Gastroesophageal sphincter (tissue), 4 donors: ENCODE measurements around the gene UNC13C. TPM values are rescaled to one million over a fixed set of nuclear protein-coding genes. Genes with fewer than 3 reads are reported as not detected.

Source experiments
- ATAC-seq: fragments of 150-250 bp; one replicate; pipeline ENCODE4 v1.9.1; 2016; ENCODE audit warnings: mild to moderate bottlenecking, moderate library complexity
- H3K27ac ChIP-seq, 4 donors: fragments of 200-600 bp; sonication (generic) in 3 of 4; 1 replicate in 3 of 4; 2 replicates in 1 of 4; pipeline ENCODE4 v1.5.1; 2016 to 2019
- H3K27me3 ChIP-seq: fragments of 200-600 bp; sonication (generic); one replicate; pipeline ENCODE4 v1.5.1; 2019
- H3K36me3 ChIP-seq, 2 donors: fragments of 200-600 bp; sonication (generic); one replicate each; pipeline ENCODE4 v1.5.1; 2019; ENCODE audit warnings: control low read depth in 1 of 2
- H3K4me1 ChIP-seq, 3 donors: fragments of 200-600 bp; sonication (generic); 1 replicate in 2 of 3; 2 replicates in 1 of 3; pipeline ENCODE4 v1.5.1; 2016 to 2019; ENCODE audit warnings: control low read depth in 2 of 3
- H3K4me3 ChIP-seq, 2 donors: fragments of 200-600 bp; sonication (generic); one replicate each; pipeline ENCODE4 v1.5.1; 2019; ENCODE audit warnings: mild to moderate bottlenecking in 1 of 2, moderate library complexity in 1 of 2
- H3K9me3 ChIP-seq, 3 donors: fragments of 200-600 bp; sonication (generic); one replicate each; pipeline ENCODE4 v1.5.1; 2017 to 2019; ENCODE audit warnings: control low read depth in 2 of 3
- CTCF ChIP-seq, 4 experiments: fragments of 200-600 bp in 2 of 4; fragments of 450-650 bp in 2 of 4; sonication (generic) in 1 of 4; IDR thresholded peaks; one replicate each; pipeline ENCODE4 v1.5.1; 2017 to 2019; ENCODE audit warnings: antibody characterized with exemption in 4 of 4, mild to moderate bottlenecking in 2 of 4, moderate library complexity in 2 of 4
- EP300 ChIP-seq: sonication (generic); formaldehyde crosslinking; IDR thresholded peaks from one replicate; pipeline ENCODE4 v1.6.1; 2017; ENCODE audit warnings: antibody characterized with exemption, mild to moderate bottlenecking
- POLR2A ChIP-seq, 2 donors: fragments of 450-650 bp; IDR thresholded peaks; one replicate each; pipeline ENCODE4 v1.6.1; 2017; ENCODE audit warnings: antibody characterized with exemption in 2 of 2, mild to moderate bottlenecking in 2 of 2, moderate library complexity in 1 of 2
- POLR2AphosphoS5 ChIP-seq: sonication (generic); formaldehyde crosslinking; IDR thresholded peaks from one replicate; pipeline ENCODE4 v1.6.1; 2017; ENCODE audit warnings: antibody characterized with exemption
- WGBS, 2 donors: methylation state at CpG; one replicate each; pipeline ENCODE4 v1.1.5; 2018; ENCODE audit warnings: low coverage in 1 of 2; 5-methylcytosine and 5-hydroxymethylcytosine counted together
- total RNA-seq, 4 donors: library from RNA; depleted of rRNA; stranded (reverse); fragments of >200 nt; gene quantifications; one replicate each; pipeline ENCODE4 v1.1.0, GENCODE V29; 2016

Gene UNC13C
- total RNA-seq, 4 donors from 2014 or later, result 0.89 to 13.9 (median 2.1) TPM

DNA sequence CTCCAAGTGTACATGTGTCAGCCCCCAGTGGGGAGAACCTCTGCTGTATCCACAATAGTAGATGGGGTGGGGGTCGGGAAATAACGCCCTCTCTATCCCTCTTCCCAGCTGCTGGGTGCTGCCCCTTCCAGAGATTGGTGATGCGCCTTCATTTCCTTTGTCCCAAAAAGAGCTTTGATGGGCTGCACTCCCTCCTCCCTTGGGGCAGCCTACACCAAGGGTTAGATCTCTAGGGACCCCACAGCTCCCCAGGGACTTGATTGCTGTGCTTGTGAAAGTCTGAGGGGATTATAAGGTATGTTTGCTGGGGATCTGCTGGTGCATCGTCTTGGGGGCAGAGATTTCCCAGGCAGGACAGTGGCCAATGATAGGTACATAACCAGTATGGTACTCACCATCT lies 105.3 kb downstream of the UNC13C start:
- no peak for ATAC-seq
- H3K4me1 ChIP-seq, result no peaks in the 10 kb centered on the region
- H3K9me3 ChIP-seq, result no peaks in the 10 kb centered on the region
- no peak overlapping the region for H3K27ac ChIP-seq
- H3K27me3 ChIP-seq, result no peaks in the 10 kb centered on the region
- H3K4me3 ChIP-seq, result no peak overlapping the region
- WGBS, 2 donors, result 100% methylated on average over 1 of the region's 4 CpGs; no CpG with 5 or more reads in 1 of the 2 donors
- H3K36me3 ChIP-seq, result no peaks in the 10 kb centered on the region
- TF ChIP-seq POLR2A (IDR thresholded peaks at IDR 0.05), result no peak
- TF ChIP-seq CTCF (IDR thresholded peaks at IDR 0.05), result no peak
- no peak for TF ChIP-seq EP300
- TF ChIP-seq POLR2AphosphoS5, result no peak

DNA sequence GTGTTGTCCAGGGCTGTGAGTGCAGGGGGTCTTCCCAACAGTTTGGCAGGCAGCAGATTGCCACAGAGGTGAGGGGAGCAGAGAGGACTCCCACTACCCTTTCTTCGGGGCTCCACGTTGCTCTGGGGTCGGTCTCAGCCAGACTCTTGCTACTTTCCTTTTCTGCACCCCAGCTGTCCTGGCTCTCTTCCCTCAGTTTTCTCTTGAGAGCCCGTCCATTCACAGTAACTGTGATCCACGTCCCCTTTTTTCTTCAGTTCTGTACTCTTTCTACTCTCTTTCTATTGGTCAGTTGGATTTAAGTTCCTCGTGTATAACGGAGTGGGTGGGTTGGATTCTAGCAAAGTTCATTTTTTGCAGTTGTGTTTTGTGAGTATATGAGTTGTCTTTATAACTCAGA lies 105.8 kb downstream of the UNC13C start:
- Histone ChIP-seq H3K4me3 (no peak overlapping the region), H3K27ac (no peak overlapping the region), H3K27me3 (no peaks in the 10 kb centered on the region), H3K4me1 (no peaks in the 10 kb centered on the region), H3K36me3 (no peaks in the 10 kb centered on the region), H3K9me3 (no peaks in the 10 kb centered on the region)
- WGBS, 2 donors, result 50 to 56% methylated on average over 2 to 7 of the region's 7 CpGs
- TF ChIP-seq EP300, result no peak
- TF ChIP-seq POLR2AphosphoS5, result no peak
- TF ChIP-seq POLR2A (IDR thresholded peaks at IDR 0.05), result no peak
- no peak for TF ChIP-seq CTCF (IDR thresholded peaks at IDR 0.05)
- ATAC-seq, result no peak

DNA sequence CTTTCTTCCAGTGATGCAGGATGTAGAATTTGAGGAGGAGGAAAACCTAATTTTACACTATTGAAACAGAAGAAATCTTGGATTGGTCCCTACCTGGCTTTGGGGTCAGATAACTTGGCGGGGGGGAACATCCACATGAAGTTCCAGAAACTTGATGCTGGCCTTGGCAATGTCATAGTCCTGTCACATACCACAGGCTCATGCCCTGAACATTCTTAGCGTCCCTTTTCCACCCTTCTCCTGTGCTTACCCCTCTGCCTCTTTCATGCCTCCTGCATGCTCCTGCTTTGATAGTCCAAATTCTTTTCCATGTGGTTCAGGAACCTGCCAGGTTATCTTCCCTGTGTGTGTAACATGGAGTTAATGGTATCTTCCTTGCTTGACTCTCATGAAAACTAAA lies 110.6 kb downstream of the UNC13C start:
- no peaks in the 10 kb centered on the region for H3K4me1 ChIP-seq
- H3K27ac ChIP-seq, result no peak overlapping the region
- H3K9me3 ChIP-seq, result no peaks in the 10 kb centered on the region
- WGBS, 2 donors, result 71 to 81% methylated on average over 2 of the region's 2 CpGs
- no peak for ATAC-seq
- TF ChIP-seq CTCF (IDR thresholded peaks at IDR 0.05), result no peak
- TF ChIP-seq EP300, result no peak
- TF ChIP-seq POLR2AphosphoS5, result no peak
- no peak for TF ChIP-seq POLR2A (IDR thresholded peaks at IDR 0.05)
- no peak overlapping the region for H3K4me3 ChIP-seq
- H3K36me3 ChIP-seq, result no peaks in the 10 kb centered on the region
- H3K27me3 ChIP-seq, result no peaks in the 10 kb centered on the region

DNA sequence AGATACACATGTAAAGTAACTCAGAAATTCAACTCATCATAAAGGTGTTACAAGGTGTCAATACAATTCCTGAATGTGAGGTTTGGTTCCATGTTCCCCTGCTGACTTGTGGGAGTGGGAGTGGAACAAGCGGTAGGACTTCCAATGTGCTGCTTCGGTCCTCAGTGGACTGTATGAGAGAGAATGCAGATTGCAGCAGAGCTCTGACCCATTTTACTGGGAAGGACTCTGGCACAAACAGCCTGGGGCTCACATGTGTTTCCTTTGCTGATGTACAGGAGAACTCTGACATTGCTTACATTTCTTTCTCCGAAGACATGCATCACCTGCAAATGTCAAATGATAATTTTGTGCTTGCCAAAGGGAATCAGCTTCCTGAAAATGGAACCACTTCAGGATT lies 111.5 kb downstream of the UNC13C start:
- Histone ChIP-seq H3K27ac (no peak overlapping the region), H3K9me3 (no peaks in the 10 kb centered on the region), H3K4me1 (no peaks in the 10 kb centered on the region), H3K27me3 (no peaks in the 10 kb centered on the region), H3K36me3 (no peaks in the 10 kb centered on the region), H3K4me3 (no peak overlapping the region)
- no peak for TF ChIP-seq POLR2A (IDR thresholded peaks at IDR 0.05)
- TF ChIP-seq EP300, result no peak
- no peak for TF ChIP-seq CTCF (IDR thresholded peaks at IDR 0.05)
- TF ChIP-seq POLR2AphosphoS5, result no peak
- WGBS, 2 donors, result 36 to 43% methylated on average over 1 to 2 of the region's 3 CpGs
- no peak for ATAC-seq

GRCh38 chr15:54091651-54092050 lies 113.4 kb downstream of the UNC13C start:
- Histone ChIP-seq H3K4me1 (no peaks in the 10 kb centered on the region), H3K4me3 (no peak overlapping the region), H3K27ac (no peak overlapping the region), H3K27me3 (no peaks in the 10 kb centered on the region), H3K36me3 (no peaks in the 10 kb centered on the region), H3K9me3 (peaks cover 0 to 7% (median 0%) of the 10 kb centered on the region in 3 donors)
- WGBS, 2 donors, result 58 to 80% methylated on average over 2 of the region's 2 CpGs
- TF ChIP-seq POLR2AphosphoS5, result no peak
- no peak for TF ChIP-seq POLR2A (IDR thresholded peaks at IDR 0.05)
- no peak for TF ChIP-seq CTCF (IDR thresholded peaks at IDR 0.05)
- no peak for TF ChIP-seq EP300
- ATAC-seq, result no peak
